ENCODE measurements around the gene TUFM. TPM values are rescaled to one million over a fixed set of nuclear protein-coding genes. Genes with fewer than 3 reads are reported as not detected.

Gene TUFM
- total RNA-seq, 1 experiment from 2014 or later, result 161 TPM

DNA sequence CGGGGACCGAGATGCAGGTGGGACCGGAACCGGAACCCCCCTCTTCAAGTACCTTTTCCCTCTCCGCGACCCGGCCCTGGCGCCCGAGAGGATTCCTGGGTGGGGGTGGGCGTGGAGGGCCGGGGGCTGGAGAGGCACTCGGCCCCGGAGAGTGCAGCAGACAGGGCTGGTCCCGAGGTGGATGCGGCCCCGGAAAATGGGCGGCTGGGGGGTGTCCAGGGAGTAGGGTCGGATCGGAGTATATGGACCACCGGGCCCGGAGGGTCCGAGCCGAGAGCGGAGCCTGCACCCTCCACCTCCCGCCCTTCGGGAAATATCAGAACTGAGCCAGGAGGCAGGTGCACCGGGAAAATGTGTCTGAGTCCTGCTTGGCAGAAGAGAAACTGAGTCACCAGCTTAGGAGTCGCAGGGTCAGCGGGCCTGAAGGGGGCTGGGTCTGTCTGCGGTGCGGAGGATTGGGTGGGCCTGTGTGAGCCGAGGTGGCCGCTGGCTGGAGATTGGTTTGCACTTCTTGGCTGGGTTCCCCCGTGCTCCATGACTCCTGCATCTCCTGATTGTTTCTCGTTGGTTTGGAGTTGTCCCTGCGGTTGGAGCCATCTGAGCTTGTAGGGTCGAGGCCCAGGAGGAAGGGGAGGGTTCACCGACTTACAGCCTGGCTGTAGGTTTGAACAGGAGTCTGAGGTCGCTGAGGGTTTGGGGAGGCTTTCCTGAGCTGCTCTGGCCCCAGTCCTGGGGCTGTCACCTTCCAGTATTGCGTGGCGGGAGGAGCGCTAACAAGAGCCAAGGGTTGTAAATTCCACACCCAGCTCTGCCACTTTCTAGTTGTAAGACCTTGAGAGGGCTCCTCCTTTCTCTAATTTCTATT, 18.0 kb upstream of the TUFM start:
- Histone ChIP-seq H3K79me2 (ENCODE audit: low read length) (peaks cover 44% of the 10 kb centered on the region), H3K9me3 (ENCODE audit: low read length) (no peaks in the 10 kb centered on the region), H4K20me1 (ENCODE audit: insufficient read depth, low read depth, low read length) (peaks cover 10% of the 10 kb centered on the region; the same call in 1 of the 2 replicates), H3K27me3 (ENCODE audit: low read length) (no peaks in the 10 kb centered on the region), H3K36me3 (ENCODE audit: insufficient read depth, low read length) (peaks cover 14% of the 10 kb centered on the region; the same call in 1 of the 2 replicates), H3K4me2 (ENCODE audit: low read depth, low read length, poor library complexity, severe bottlenecking) (peak overlapping the region; percentile 97), H3K4me1 (ENCODE audit: low read length) (peaks cover 22% of the 10 kb centered on the region), H3K27ac (ENCODE audit: low read length) (peak overlapping the region; percentile 90; the same call in 1 of the 2 replicates), H2AFZ (ENCODE audit: low read length) (no peak overlapping the region), H3K9me2 (replicated peaks; ENCODE audit: insufficient read depth, low read length) (no peaks in the 10 kb centered on the region), H3K4me3 (ENCODE audit: low read length) (peak overlapping the region; percentile 98), H3K9ac (ENCODE audit: low read length) (peak overlapping the region; percentile 98)
- no peak for DNase-seq

DNA sequence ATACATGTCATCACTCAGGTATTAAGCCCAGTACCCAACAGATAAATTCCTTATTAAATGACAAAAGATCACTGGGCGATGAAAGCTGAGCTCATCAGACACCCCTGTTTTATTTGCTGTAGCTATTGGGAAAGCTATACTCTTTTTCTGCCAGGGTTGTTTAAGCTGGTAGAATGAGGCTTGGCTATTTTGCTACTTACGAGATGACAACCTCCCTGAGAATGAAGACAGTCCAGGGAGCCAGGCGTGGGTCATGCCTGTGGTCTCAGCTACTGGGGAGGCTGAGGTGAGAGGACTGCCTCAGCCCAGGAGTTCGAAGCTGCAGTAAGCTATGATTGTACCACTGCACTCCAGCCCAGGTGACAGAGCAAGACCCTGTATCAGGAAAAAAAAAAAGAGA, 13.2 kb upstream of the TUFM start:
- peaks cover 10% of the 10 kb centered on the region for H3K4me1 ChIP-seq (ENCODE audit: low read length)
- H3K9ac ChIP-seq (ENCODE audit: low read length), result 0 out of 2 replicates have a peak overlapping the region, but pooled peaks have one; percentile 15
- H4K20me1 ChIP-seq (ENCODE audit: insufficient read depth, low read depth, low read length), result peaks cover 4% of the 10 kb centered on the region; the same call in 1 of the 2 replicates
- H3K9me2 ChIP-seq (replicated peaks; ENCODE audit: insufficient read depth, low read length), result no peaks in the 10 kb centered on the region
- no peak overlapping the region for H3K4me3 ChIP-seq (ENCODE audit: low read length)
- H3K36me3 ChIP-seq (ENCODE audit: insufficient read depth, low read length), result no peaks in the 10 kb centered on the region
- no peak for DNase-seq
- no peak overlapping the region for H3K27ac ChIP-seq (ENCODE audit: low read length)
- no peaks in the 10 kb centered on the region for H3K9me3 ChIP-seq (ENCODE audit: low read length)
- no peaks in the 10 kb centered on the region for H3K27me3 ChIP-seq (ENCODE audit: low read length)
- H2AFZ ChIP-seq (ENCODE audit: low read length), result no peak overlapping the region
- no peak overlapping the region for H3K4me2 ChIP-seq (ENCODE audit: low read depth, low read length, poor library complexity, severe bottlenecking)
- peaks cover 25% of the 10 kb centered on the region for H3K79me2 ChIP-seq (ENCODE audit: low read length)

DNA sequence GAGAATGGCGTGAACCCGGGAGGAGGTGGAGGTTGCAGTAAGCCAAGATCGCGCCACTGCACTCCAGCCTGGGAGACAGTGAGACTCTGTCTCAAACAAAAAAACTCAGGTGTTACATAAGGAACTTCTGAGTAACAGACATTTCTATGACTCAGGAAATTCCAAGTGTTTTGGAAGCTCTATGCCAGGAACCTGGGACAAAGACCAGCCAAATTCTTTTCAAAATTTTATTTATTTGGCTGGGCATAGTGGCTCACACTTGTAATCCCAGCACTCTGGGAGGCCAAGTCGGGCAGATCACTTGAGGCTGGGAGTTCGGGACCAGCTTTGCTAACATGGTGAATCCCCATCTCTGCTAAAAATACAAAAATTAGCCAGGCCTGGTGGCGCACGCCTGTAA, 12.3 kb upstream of the TUFM start:
- Histone ChIP-seq H3K4me2 (ENCODE audit: low read depth, low read length, poor library complexity, severe bottlenecking) (no peak overlapping the region), H3K9me3 (ENCODE audit: low read length) (no peaks in the 10 kb centered on the region)

DNA sequence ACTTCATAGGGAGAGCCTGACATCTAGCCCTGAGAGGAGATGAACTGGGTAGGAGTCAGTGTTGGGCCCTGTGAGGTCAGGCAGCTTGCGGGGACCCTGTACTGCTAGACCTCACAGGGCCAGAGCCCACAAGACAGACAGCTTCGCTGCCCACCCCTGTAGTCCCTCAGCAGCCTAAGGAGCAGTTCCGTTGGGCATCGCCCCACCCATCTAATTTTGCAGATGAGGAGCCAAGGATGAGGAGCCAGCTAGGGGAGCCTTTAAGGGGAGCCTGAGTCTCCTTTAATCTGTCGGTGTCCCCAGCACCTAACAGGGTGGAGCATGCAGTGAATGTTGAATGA, 755 bp upstream of the TUFM start:
- H4K20me1 ChIP-seq (ENCODE audit: insufficient read depth, low read depth, low read length), result peaks cover 14% of the 10 kb centered on the region
- H3K4me3 ChIP-seq (ENCODE audit: low read length), result peak overlapping the region; percentile 83
- H3K9me3 ChIP-seq (ENCODE audit: low read length), result no peaks in the 10 kb centered on the region
- H3K4me2 ChIP-seq (ENCODE audit: low read depth, low read length, poor library complexity, severe bottlenecking), result peak overlapping the region; percentile 64
- H3K36me3 ChIP-seq (ENCODE audit: insufficient read depth, low read length), result peaks cover 25% of the 10 kb centered on the region
- peak; percentile 60 for DNase-seq
- peaks cover 15% of the 10 kb centered on the region for H3K4me1 ChIP-seq (ENCODE audit: low read length)
- H2AFZ ChIP-seq (ENCODE audit: low read length), result no peak overlapping the region
- no peaks in the 10 kb centered on the region for H3K9me2 ChIP-seq (replicated peaks; ENCODE audit: insufficient read depth, low read length)
- H3K79me2 ChIP-seq (ENCODE audit: low read length), result peaks cover 35% of the 10 kb centered on the region
- H3K27ac ChIP-seq (ENCODE audit: low read length), result peak overlapping the region; percentile 20; the same call in 1 of the 2 replicates
- H3K27me3 ChIP-seq (ENCODE audit: low read length), result no peaks in the 10 kb centered on the region
- H3K9ac ChIP-seq (ENCODE audit: low read length), result peak overlapping the region; percentile 81

More for the DNA sequence above, 12.3 kb upstream of the TUFM start:
- no peak for DNase-seq
- H3K4me3 ChIP-seq (ENCODE audit: low read length), result no peak overlapping the region
- H3K27ac ChIP-seq (ENCODE audit: low read length), result no peak overlapping the region
- no peak overlapping the region for H3K9ac ChIP-seq (ENCODE audit: low read length)
- no peak overlapping the region for H2AFZ ChIP-seq (ENCODE audit: low read length)
- H3K4me1 ChIP-seq (ENCODE audit: low read length), result peaks cover 7% of the 10 kb centered on the region
- peaks cover 16% of the 10 kb centered on the region for H3K79me2 ChIP-seq (ENCODE audit: low read length)
- no peaks in the 10 kb centered on the region for H3K9me2 ChIP-seq (replicated peaks; ENCODE audit: insufficient read depth, low read length)
- no peaks in the 10 kb centered on the region for H3K27me3 ChIP-seq (ENCODE audit: low read length)
- H3K36me3 ChIP-seq (ENCODE audit: insufficient read depth, low read length), result no peaks in the 10 kb centered on the region
- no peaks in the 10 kb centered on the region for H4K20me1 ChIP-seq (ENCODE audit: insufficient read depth, low read depth, low read length)

DNA sequence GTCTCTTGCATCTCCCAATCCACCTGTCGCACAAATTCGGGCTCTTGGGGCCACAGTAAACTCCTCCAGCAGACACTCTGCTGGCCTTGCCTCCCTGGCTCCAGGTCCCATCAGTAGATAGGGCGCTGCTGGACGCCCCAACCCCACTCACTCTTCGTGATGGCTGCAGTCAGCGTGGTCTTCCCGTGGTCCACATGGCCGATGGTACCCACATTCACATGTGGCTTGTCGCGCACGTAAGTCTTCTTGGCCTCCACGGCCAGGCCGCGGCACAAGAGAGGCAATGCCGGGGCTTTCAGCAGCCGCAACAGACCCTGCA, 428 bp downstream of the TUFM start:
- H3K27me3 ChIP-seq (ENCODE audit: low read length), result no peaks in the 10 kb centered on the region
- H3K4me1 ChIP-seq (ENCODE audit: low read length), result peaks cover 15% of the 10 kb centered on the region
- H2AFZ ChIP-seq (ENCODE audit: low read length), result no peak overlapping the region
- H3K27ac ChIP-seq (ENCODE audit: low read length), result peak overlapping the region; percentile 46
- H3K9me3 ChIP-seq (ENCODE audit: low read length), result no peaks in the 10 kb centered on the region
- H3K4me2 ChIP-seq (ENCODE audit: low read depth, low read length, poor library complexity, severe bottlenecking), result peak overlapping the region; percentile 79
- H3K4me3 ChIP-seq (ENCODE audit: low read length), result peak overlapping the region; percentile 74
- peak overlapping the region; percentile 89 for H3K9ac ChIP-seq (ENCODE audit: low read length)
- H3K36me3 ChIP-seq (ENCODE audit: insufficient read depth, low read length), result peaks cover 25% of the 10 kb centered on the region
- no peaks in the 10 kb centered on the region for H3K9me2 ChIP-seq (replicated peaks; ENCODE audit: insufficient read depth, low read length)
- peak; percentile 58 for DNase-seq
- peaks cover 14% of the 10 kb centered on the region for H4K20me1 ChIP-seq (ENCODE audit: insufficient read depth, low read depth, low read length)
- peaks cover 35% of the 10 kb centered on the region for H3K79me2 ChIP-seq (ENCODE audit: low read length)

DNA sequence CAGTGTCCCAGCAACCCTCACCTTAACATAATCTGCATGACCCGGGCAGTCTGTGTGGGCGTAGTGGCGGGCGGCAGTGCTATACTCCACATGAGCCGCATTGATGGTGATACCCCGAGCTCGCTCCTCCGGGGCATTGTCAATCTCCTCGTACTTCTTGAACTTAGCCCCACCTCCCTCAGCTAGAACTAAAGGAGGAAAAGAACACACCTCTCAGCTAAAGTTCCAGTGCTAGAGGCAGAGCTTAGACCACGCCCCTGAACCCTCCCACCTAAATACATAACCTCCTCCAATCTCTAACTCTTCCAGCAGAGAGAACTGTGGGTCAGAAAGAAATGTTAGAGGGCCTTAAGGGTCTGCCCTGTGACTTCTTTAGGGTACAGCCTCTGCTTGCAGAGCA, 855 bp downstream of the TUFM start:
- peaks cover 14% of the 10 kb centered on the region for H4K20me1 ChIP-seq (ENCODE audit: insufficient read depth, low read depth, low read length)
- peaks cover 15% of the 10 kb centered on the region for H3K4me1 ChIP-seq (ENCODE audit: low read length)
- H3K79me2 ChIP-seq (ENCODE audit: low read length), result peaks cover 35% of the 10 kb centered on the region
- peak overlapping the region; percentile 46 for H3K27ac ChIP-seq (ENCODE audit: low read length)
- no peaks in the 10 kb centered on the region for H3K9me2 ChIP-seq (replicated peaks; ENCODE audit: insufficient read depth, low read length)
- no peaks in the 10 kb centered on the region for H3K9me3 ChIP-seq (ENCODE audit: low read length)
- peaks cover 25% of the 10 kb centered on the region for H3K36me3 ChIP-seq (ENCODE audit: insufficient read depth, low read length)
- peak overlapping the region; percentile 79 for H3K4me2 ChIP-seq (ENCODE audit: low read depth, low read length, poor library complexity, severe bottlenecking)
- peak overlapping the region; percentile 74 for H3K4me3 ChIP-seq (ENCODE audit: low read length)
- no peak overlapping the region for H2AFZ ChIP-seq (ENCODE audit: low read length)
- DNase-seq, result peak; percentile 93
- no peaks in the 10 kb centered on the region for H3K27me3 ChIP-seq (ENCODE audit: low read length)
- H3K9ac ChIP-seq (ENCODE audit: low read length), result peak overlapping the region; percentile 89

DNA sequence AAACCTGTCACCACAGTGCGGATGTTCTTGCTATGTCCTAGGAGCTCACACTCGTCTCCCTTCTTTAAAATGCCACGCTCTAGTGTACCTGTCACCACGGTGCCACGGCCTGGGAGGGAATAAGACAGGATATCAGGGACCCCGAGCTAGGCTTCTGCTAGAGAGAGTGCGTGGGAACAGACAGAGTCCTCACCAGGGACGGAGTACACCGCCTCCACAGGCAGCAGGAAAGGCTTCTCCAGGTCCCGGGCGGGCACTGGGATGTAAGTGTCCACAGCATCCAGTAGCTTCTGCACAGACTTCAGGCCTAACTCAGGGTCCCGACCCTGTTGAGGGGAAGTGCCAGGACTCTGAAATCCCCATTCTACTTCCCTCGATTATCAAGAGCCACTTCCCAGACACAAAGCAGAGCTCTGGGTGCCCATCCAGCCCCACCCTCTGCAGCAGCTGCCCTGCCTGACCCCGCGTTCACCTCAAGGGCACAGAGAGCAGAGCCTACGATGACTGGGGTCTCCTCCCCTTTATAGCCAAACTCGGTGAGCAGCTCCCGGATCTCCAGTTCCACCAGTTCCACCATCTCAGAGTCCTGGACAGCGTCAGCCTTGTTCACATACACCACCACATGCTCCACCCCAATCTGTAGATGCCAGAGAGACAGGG, 1.8 kb downstream of the TUFM start:
- H3K9ac ChIP-seq (ENCODE audit: low read length), result peak overlapping the region; percentile 89
- no peak overlapping the region for H3K27ac ChIP-seq (ENCODE audit: low read length)
- peak overlapping the region; percentile 79 for H3K4me2 ChIP-seq (ENCODE audit: low read depth, low read length, poor library complexity, severe bottlenecking)
- no peak for DNase-seq
- H3K79me2 ChIP-seq (ENCODE audit: low read length), result peaks cover 35% of the 10 kb centered on the region
- H3K4me3 ChIP-seq (ENCODE audit: low read length), result peak overlapping the region; percentile 74
- H2AFZ ChIP-seq (ENCODE audit: low read length), result no peak overlapping the region
- no peaks in the 10 kb centered on the region for H3K9me2 ChIP-seq (replicated peaks; ENCODE audit: insufficient read depth, low read length)
- no peaks in the 10 kb centered on the region for H3K27me3 ChIP-seq (ENCODE audit: low read length)
- peaks cover 23% of the 10 kb centered on the region for H3K4me1 ChIP-seq (ENCODE audit: low read length)
- H3K9me3 ChIP-seq (ENCODE audit: low read length), result no peaks in the 10 kb centered on the region
- peaks cover 14% of the 10 kb centered on the region for H4K20me1 ChIP-seq (ENCODE audit: insufficient read depth, low read depth, low read length)
- H3K36me3 ChIP-seq (ENCODE audit: insufficient read depth, low read length), result peaks cover 25% of the 10 kb centered on the region

DNA sequence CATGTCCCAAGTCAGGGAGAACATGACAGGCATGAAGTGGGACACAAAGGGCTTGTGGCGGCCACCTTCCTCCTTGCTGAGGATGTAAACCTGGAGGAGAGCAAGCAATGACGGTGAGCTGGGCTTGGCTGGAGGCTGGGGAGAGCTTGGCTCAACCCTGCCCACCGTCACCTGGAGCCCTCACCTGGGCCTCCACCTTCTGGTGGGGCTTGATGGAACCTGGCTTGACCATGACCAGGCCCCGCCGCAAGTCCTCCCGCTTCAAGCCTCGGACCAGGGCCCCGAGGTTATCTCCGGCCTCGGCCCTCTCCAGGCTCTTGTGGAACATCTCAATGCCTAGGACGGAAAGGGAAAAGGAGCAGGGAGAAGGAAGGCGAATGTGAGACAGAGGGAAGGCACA, 2.4 kb downstream of the TUFM start:
- Histone ChIP-seq H3K9ac (ENCODE audit: low read length) (no peak overlapping the region), H3K9me2 (replicated peaks; ENCODE audit: insufficient read depth, low read length) (no peaks in the 10 kb centered on the region), H2AFZ (ENCODE audit: low read length) (no peak overlapping the region), H3K27ac (ENCODE audit: low read length) (no peak overlapping the region), H3K79me2 (ENCODE audit: low read length) (peaks cover 35% of the 10 kb centered on the region), H3K4me3 (ENCODE audit: low read length) (no peak overlapping the region), H3K4me1 (ENCODE audit: low read length) (peaks cover 26% of the 10 kb centered on the region), H3K27me3 (ENCODE audit: low read length) (no peaks in the 10 kb centered on the region), H3K9me3 (ENCODE audit: low read length) (no peaks in the 10 kb centered on the region), H4K20me1 (ENCODE audit: insufficient read depth, low read depth, low read length) (peaks cover 18% of the 10 kb centered on the region), H3K4me2 (ENCODE audit: low read depth, low read length, poor library complexity, severe bottlenecking) (no peak overlapping the region), H3K36me3 (ENCODE audit: insufficient read depth, low read length) (peaks cover 28% of the 10 kb centered on the region)
- no peak for DNase-seq

Measured in Karpas-422 (cell line).